Ovary (tissue), 3 donors: ENCODE results near the gene SOST.

Experiments used
- CTCF ChIP-seq, 3 donors: fragments of 450-650 bp in 2 of 3; fragments of 200-600 bp in 1 of 3; IDR thresholded peaks; one replicate each; pipeline versions ENCODE4 v1.5.1 to v1.8.0; 2016 to 2022; ENCODE audit warnings: antibody characterized with exemption in 3 of 3, mild to moderate bottlenecking in 1 of 3
- EP300 ChIP-seq: sonication (generic); formaldehyde crosslinking; IDR thresholded peaks from one replicate; pipeline ENCODE4 v1.6.1; 2017; ENCODE audit warnings: antibody characterized with exemption
- POLR2A ChIP-seq: fragments of 450-650 bp; IDR thresholded peaks from one replicate; pipeline ENCODE4 v1.6.1; 2017; ENCODE audit warnings: antibody characterized with exemption, mild to moderate bottlenecking, moderate library complexity
- donor health status: DM: no; HTN: no; CAD: no.

- TF ChIP-seq CTCF (IDR thresholded peaks at IDR 0.05) (no peak), POLR2A (no peak), EP300 (no peak)
Measured at GRCh38 chr17:43707184-43707583, 51.4 kb downstream of the SOST start.
